HTERT RPE-1 (cell line): ENCODE measurements around the gene CEP57.

Experiments
- in situ Hi-C: fragments of 300-500 bp; cut with MboI; formaldehyde crosslinking; loops from 4 replicates; pipeline ENCODE4 v1.14.3; 2020; ENCODE audit warnings: low sequenced_read_pairs

CEP57 gene

GRCh38 chr11:95790123-95790932 is at the start of gene CEP57:
TSS of gene CEP57 (plus strand) at chr11:95790498. CDS start at chr11:95790699, 201 bp downstream.
- in situ Hi-C loops: no loop called here

DNA sequence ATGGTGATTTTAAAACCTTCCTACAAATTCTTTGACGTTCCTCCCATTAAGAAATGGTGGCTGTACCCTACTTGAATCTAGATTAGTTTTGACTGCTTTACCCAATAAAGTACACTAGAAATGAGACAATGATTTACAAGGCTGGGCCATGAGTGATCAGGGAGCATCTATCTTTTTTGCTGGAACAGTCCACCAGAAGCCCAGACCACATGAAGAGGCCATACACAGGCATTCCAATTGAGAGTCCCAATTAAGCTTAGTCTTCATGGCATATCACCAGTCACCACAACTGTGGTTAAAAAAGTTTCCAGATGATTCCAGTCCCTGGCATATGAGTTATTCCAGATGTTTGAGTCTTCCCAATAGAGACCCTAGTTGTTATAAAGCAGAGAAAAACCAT is 40.2 kb upstream of the CEP57 start:
- in situ Hi-C loops: no loop called here

- in situ Hi-C loops: no loop called here
Measured at GRCh38 chr11:95751515-95751914, 38.8 kb upstream of the CEP57 start.

DNA sequence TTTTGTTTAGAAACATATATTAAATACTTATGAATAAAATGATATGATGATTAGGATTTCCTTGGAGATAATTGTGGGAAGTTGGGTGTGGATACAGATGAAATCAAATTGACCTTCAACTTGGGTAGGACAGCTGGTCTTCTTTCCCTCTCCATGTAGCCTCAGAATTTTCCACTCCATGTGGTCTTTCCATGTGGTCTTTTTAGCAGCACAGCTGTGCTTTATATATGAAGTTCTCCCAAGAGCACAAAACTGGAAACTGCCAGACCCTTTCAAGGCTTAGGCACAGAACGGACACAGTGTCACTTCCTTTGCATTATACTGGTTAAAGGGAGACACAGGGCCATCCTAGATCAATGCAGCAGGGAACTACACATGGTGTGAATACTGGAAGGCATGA is 29.4 kb upstream of the CEP57 start:
- in situ Hi-C loops: no loop called here

GRCh38 chr11:95762534-95762933 is 27.8 kb upstream of the CEP57 start:
- in situ Hi-C loops: no loop called here

- in situ Hi-C loops: no loop called here
Measured at GRCh38 chr11:95764267-95764898, 25.9 kb upstream of the CEP57 start.

GRCh38 chr11:95766701-95767100 is 23.6 kb upstream of the CEP57 start:
- in situ Hi-C loops: no loop called here

DNA sequence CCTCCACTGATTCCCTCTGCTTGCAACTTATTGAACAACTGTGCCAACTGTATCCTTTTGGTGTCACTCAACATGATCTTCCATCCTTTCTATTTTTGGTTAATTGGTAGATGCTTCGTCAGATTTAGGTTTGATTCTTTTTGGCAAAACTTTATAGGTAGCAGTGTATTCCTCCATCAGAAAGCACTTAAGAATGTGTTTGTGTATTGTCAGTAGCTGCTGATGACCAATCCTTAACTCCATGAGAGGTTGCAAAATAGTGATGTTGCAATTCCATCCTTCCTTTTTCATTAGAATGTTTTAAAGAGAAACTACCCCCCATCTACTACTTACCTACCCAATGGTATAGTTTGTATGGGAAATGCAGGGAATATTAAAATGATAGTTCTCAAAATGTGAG is 22.8 kb upstream of the CEP57 start:
- in situ Hi-C loops: no loop called here

- in situ Hi-C loops: no loop called here
Measured at GRCh38 chr11:95768521-95768920, 21.8 kb upstream of the CEP57 start.

DNA sequence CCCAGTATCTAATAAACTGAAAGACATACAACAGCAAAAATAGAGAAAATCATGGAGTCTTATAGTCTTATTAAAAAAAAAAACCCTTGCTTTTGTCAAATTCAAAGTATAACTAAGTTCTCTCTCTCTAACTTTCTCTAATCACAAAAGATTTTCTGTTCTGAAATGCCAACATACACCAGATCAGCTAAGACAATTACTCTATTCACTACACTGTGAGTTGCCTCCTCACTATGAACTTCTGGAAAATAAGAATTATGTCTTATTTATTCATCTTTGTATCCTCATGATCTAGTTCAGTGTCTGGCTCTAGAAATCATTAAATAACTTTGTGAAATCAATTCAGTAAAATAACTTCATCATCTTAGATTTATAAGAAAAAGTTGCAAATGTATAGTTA is 13.4 kb upstream of the CEP57 start:
- in situ Hi-C loops: no loop called here

- in situ Hi-C loops: no loop called here
Measured at GRCh38 chr11:95778699-95779098, 11.6 kb upstream of the CEP57 start.

DNA sequence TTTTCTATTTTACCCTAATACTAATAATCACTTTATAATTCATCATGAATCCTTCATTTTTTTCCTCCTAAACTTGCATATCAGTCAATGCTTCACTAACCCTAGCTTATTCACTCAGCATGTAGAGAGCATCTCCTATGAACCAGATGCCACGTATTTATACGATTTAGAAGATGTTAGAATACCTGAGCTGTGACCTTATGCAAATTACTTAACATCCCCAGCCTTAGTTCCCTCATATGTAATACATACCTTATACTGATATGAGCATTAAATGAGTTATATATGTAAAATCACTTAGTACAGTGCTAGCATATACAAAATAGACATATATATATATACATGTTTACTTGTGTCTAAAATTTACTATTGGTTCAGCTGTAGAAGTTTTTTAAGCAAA is 9.8 kb upstream of the CEP57 start:
- in situ Hi-C loops: no loop called here

DNA sequence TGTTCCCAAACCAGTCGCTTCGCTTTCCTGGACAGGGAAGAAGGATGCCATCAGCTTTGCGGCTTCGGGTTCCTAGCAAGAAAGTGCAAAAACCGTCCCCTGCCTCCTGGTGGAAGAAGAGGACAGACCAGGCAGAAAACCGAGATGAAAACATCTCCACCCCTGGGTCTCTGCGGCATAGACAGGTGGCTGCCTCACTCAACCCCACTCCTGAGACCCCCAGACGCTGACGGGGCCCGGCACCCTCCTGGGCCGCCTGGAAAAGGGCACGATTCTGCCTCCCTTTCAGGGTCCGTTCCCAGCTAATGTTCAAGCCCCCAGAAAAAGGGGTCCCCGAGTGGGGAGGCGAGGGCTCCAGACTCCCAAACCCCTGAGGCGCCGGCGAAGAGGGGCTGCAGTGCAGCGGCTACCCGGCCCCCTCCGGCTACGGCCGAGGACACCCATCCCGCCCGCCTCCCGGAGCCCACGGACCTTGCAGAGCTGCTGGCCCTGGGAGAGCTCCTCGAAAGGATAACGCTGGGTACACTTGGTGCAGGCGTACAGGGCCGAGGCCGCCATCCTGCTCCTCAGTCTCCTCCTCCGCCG is 1.3 kb upstream of the CEP57 start:
- in situ Hi-C loops: no loop called here

DNA sequence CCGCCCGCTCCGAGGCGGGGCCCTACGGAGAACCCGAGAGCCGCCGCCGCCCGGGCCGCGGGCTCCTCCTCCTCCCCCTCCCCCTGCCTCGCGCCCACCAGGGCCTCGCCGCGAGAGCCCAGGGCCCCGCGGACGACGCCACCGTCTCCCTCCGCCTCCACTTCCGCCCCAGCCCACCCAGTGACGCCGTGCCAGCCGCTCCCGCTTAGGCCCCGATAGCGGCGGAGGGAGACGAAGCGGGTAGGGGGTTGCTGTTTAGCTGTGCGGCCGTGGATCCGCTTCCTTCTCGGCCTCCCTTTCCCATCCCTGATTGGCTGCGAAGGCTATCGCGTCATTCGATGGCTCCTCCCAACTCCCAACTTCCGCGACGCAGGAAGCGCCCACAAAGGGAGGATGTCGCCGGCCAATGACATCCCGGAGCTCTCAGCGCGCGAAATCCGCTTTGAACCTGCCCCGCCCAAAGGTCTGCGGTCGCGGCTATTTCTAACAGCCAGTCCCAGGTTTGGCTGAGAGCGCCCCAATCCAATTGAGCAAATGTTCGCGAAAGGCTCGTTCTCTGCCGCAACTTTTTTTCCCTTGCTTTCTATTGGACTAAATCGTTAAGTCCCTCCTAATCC is 684 bp upstream of the CEP57 start, which contains the start of gene FAM76B:
FAM76B (minus strand) TSS at position 277 of the 617 bp plus-strand sequence. CDS start 304 bp downstream, outside the sequence.
- in situ Hi-C loops: no loop called here

GRCh38 chr11:95790933-95791708 is 823 bp downstream of the CEP57 start:
- in situ Hi-C loops: no loop called here

DNA sequence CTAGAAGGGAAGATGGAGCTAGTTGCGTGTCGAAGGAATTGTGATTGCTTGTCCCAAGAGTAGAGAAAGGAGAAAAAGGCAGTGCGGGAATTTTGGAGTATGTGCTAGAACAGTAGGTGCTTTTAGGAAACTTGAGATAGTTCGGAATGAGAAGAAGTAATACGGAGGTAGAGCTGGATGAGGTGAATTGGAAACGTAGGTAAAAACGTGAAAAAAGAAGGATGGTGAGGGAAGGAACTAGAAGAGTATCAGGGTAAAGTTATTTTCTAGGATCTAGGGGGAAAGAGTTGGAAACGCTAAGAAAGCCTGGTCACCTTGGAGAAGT is 1.4 kb downstream of the CEP57 start:
- in situ Hi-C loops: no loop called here

- in situ Hi-C loops: no loop called here
Measured at GRCh38 chr11:95792200-95792599, 1.9 kb downstream of the CEP57 start.

DNA sequence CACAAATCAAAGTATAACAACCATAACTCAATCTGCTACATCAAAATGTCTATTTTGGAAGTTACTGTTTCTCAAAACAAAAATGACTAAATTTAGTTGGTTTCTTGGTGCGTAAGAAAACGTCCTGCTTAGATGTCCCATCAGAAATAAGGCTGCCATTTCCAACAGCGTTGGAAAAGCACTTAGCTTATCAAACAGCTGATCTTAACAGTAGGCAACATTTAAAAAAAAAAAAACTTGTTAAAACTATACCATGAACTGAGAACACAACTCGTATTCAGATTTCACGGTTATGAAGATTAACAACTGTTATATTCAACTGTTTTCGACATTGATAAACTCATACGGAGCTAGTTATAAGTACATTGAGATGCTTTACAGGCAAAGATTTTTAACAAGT is 2.4 kb downstream of the CEP57 start:
- in situ Hi-C loops: no loop called here

- in situ Hi-C loops: no loop called here
Measured at GRCh38 chr11:95793116-95793515, 2.8 kb downstream of the CEP57 start.

GRCh38 chr11:95794086-95794485 is 3.8 kb downstream of the CEP57 start:
- in situ Hi-C loops: no loop called here
